Measurements from ENCODE around the gene NLRP1. TPM values are rescaled to one million over a fixed set of nuclear protein-coding genes. Genes with fewer than 3 reads are reported as not detected.
A peak's percentile ranks its signal among the peaks of the same experiment; 100 is the strongest.

The NLRP1 gene
- total and polyA plus RNA-seq, 2 of the 13 experiments (the other 11 are each of a cell fraction or from before 2014, with no cell fraction given): 3.4 to 3.7 TPM

- peak; percentile 77; the same call in 1 of the 2 replicates for TF ChIP-seq ZBTB26 (CRISPR knock-in tag; IDR thresholded peaks at IDR 0.05; ENCODE audit: borderline replicate concordance)
- TF ChIP-seq ZNF850 (CRISPR knock-in tag; conservative IDR thresholded peaks at IDR 0.05): no peak
- peak; percentile 41; the same call in 1 of the 2 replicates for TF ChIP-seq ATF2 (CRISPR knock-in tag; IDR thresholded peaks at IDR 0.05)
- TF ChIP-seq SIN3B (IDR thresholded peaks at IDR 0.05; ENCODE audit: low read length): no peak
- TF ChIP-seq ZBTB7B (CRISPR knock-in tag; IDR thresholded peaks at IDR 0.05): peak; percentile 75; the same call in 1 of the 2 replicates
- TF ChIP-seq BRD4 (CRISPR knock-in tag; IDR thresholded peaks at IDR 0.05): no peak
- no peak; the same call in 1 of the 2 replicates for TF ChIP-seq SMC3 (IDR thresholded peaks at IDR 0.05; ENCODE audit: low read length)
- TF ChIP-seq BCLAF1 (IDR thresholded peaks at IDR 0.05): no peak
- no peak for TF ChIP-seq MAF1 (CRISPR knock-in tag; IDR thresholded peaks at IDR 0.05; ENCODE audit: borderline replicate concordance)
- no peak for TF ChIP-seq ZNF773 (CRISPR knock-in tag; IDR thresholded peaks at IDR 0.05; ENCODE audit: borderline replicate concordance)
- peak; percentile 49; the same call in 1 of the 2 replicates for TF ChIP-seq DMAP1 (CRISPR knock-in tag; IDR thresholded peaks at IDR 0.05)
- no peak for TF ChIP-seq BATF2 (CRISPR knock-in tag; IDR thresholded peaks at IDR 0.05)
- TF ChIP-seq MATR3 (CRISPR knock-in tag; IDR thresholded peaks at IDR 0.05): no peak
- TF ChIP-seq KDM4B (CRISPR knock-in tag; IDR thresholded peaks at IDR 0.05): 0 out of 2 replicates have a peak, but pooled peaks have one; percentile 25
- TF ChIP-seq ZNF235 (CRISPR knock-in tag; IDR thresholded peaks at IDR 0.05; ENCODE audit: borderline replicate concordance): no peak
- TF ChIP-seq ZNF557 (CRISPR knock-in tag; IDR thresholded peaks at IDR 0.05): no peak
- no peak for TF ChIP-seq YEATS4 (CRISPR knock-in tag; IDR thresholded peaks at IDR 0.05; ENCODE audit: borderline replicate concordance)
- TF ChIP-seq FOXA1 (IDR thresholded peaks at IDR 0.05): 0 out of 2 replicates have a peak, but pooled peaks have one; percentile 20
- peak; percentile 81 for TF ChIP-seq FOXA1 (CRISPR knock-in tag; IDR thresholded peaks at IDR 0.05)
- TF ChIP-seq SAP130 (CRISPR knock-in tag; IDR thresholded peaks at IDR 0.05; ENCODE audit: low read depth): peak; percentile 78
- TF ChIP-seq AGO2 (optimal IDR thresholded peaks at IDR 0.05; ENCODE audit: low read depth, low read length): no peak
- TF ChIP-seq KAT8 (CRISPR knock-in tag; IDR thresholded peaks at IDR 0.05): peak; percentile 56; the same call in 1 of the 2 replicates
- TF ChIP-seq GTF2F1 (IDR thresholded peaks at IDR 0.05; ENCODE audit: low read length): no peak
- TF ChIP-seq ZMYM2 (CRISPR knock-in tag; IDR thresholded peaks at IDR 0.05): no peak
- no peak for TF ChIP-seq ZNF333 (CRISPR knock-in tag; IDR thresholded peaks at IDR 0.05; ENCODE audit: borderline replicate concordance)
- TF ChIP-seq SP140L (CRISPR knock-in tag; IDR thresholded peaks at IDR 0.05; ENCODE audit: borderline replicate concordance): no peak
These were observed 68.1 kb downstream of the NLRP1 start (continued) for GRCh38 chr17:5516060-5516792.

All from HepG2 (cell line).